ENCODE data around the gene PTCD3. TPM values are rescaled to one million over a fixed set of nuclear protein-coding genes. Genes with fewer than 3 reads are reported as not detected.

The PTCD3 gene
- total RNA-seq, 2 experiments from 2014 or later = 195 to 200 TPM

DNA sequence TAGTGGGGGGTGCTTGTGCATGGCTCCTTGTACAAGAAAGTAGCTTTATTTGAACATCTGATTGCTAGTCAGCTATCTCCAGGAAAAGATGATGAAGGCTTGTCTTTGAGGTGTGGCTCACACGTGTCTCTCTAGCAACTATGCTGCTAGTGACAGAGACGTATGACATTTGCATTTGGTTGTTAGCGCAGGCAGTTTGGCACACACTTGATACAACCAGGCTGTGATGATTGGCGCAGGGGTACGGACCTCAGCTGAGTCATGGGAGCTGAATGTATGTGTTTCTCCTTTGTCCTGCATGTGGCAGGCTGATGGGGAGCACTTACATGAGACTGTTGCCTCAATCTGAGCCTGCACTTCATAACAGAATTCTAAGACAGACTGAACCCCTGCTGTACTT, 29.6 kb downstream of the PTCD3 start:
- intact Hi-C loops (cut with micrococcal nuclease) = no loop called here
- Mint-ChIP-seq H3K4me1 (ENCODE audit: low read depth) (peaks cover 4% of the 10 kb centered on the region), H3K9me3 (no peaks in the 10 kb centered on the region), H3K27ac (peak overlapping the region; percentile 3), H3K4me3 (no peak overlapping the region), H3K27me3 (ENCODE audit: low read depth) (no peaks in the 10 kb centered on the region), H3K36me3 (ENCODE audit: low read depth) (peaks cover 50% of the 10 kb centered on the region)
- CTCF ChIA-PET = interaction anchor here (1.2 kb wide), 1 partner anchor 498 kb away, joined by 4 read pairs; no protein-coding TSS in a partner anchor
- no peak for DNase-seq

DNA sequence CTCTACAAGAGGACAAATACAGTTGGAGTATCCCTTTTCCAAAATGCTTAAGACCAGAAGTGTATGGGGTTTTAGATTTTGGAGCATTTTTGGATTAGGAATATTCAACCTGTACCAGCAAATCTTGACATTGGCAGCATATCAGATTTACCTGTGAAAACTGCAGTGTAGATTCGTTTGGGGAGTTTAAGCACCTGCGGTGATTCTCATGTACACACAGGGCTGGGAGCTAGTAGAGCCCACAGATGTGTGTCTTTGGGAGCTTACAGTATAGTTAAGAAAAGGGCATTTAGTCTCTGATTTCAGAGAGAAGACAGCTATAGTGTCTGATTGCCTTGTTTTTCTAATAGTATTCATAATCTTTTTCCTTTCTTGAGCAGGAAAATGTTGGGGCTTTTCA, 30.1 kb downstream of the PTCD3 start:
- Mint-ChIP-seq H3K27me3 (ENCODE audit: low read depth) (no peaks in the 10 kb centered on the region), H3K27ac (peak overlapping the region; percentile 24), H3K4me3 (no peak overlapping the region), H3K9me3 (no peaks in the 10 kb centered on the region), H3K4me1 (ENCODE audit: low read depth) (peaks cover 4% of the 10 kb centered on the region), H3K36me3 (ENCODE audit: low read depth) (peaks cover 53% of the 10 kb centered on the region)
- intact Hi-C loops (cut with micrococcal nuclease) = no loop called here
- CTCF ChIA-PET = interaction anchor here (0.6 to 1.2 kb wide), 3 partner anchors 16 to 499 kb away, joined by 3 to 5 read pairs (median 4); no protein-coding TSS in a partner anchor
- DNase-seq = no peak

DNA sequence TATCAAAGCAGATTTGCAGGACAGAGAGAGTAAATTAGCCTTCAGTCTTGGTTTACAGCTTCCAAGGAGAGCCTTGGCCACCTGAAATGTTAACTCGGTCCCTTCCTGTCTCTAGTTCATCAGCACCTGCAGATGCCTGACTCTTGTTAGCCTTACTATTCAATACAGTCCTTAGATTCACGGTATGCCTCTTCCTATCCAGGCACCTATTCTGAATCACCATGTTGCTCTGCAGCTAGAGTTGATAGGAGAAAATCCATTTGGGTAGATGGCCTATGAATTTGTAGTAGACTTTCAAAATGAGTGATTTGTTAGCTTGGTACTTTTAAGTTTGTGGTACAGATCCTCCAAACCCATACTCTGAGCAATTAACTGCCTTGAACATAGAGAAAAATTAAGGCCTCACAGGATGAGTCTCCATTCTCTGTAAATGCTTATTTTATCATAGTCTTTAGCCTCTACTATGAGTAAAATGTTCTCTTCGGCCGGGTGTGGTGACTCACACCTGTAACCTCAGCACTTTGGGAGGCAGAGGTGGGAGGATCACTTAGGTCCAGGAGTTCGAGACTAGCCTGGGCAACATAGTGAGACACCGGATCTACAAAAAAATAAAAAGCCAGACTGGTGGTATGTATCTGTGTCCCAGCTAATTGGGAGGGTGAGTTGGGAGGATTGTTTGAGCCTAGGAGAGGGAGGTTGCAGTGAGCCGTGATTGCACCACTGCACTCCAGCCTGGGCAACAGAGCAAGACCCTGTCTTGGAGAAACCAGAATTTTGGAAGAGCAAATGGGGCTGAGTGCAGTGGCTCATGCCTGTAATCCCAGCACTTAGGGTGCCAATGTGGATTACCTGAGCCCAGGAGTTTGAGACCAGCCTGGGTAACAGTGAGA, 32.9 kb downstream of the PTCD3 start:
- Mint-ChIP-seq H3K4me1 (ENCODE audit: low read depth) (peaks cover 4% of the 10 kb centered on the region), H3K27ac (peak overlapping the region; percentile 77)
- intact Hi-C loops (cut with micrococcal nuclease) = no loop called here

DNA sequence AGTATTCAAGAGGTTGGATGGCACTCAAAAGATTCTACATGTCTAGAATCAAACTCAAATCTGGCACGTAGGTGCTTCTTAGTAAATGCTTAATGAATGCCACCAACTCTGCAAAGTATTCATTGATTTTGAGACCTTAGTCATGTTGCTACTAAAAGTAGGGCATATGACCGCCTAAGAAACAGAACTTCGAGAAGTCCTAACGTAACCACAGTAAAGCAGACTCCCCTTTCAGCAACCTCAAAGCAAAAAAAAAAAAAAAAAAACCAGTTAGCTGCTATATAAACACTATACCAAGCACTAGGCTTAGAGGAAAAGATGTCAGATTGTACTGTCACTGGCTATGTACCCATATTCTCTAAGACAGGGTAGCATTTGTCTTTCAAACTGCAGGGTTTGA, 33.9 kb downstream of the PTCD3 start:
- no peak for DNase-seq
- CTCF ChIA-PET = interaction anchor here (1.6 kb wide), 1 partner anchor 11 kb away, joined by 3 read pairs; no protein-coding TSS in a partner anchor
- Mint-ChIP-seq H3K9me3 (no peaks in the 10 kb centered on the region), H3K36me3 (ENCODE audit: low read depth) (peaks cover 56% of the 10 kb centered on the region), H3K27ac (peak overlapping the region; percentile 60), H3K27me3 (ENCODE audit: low read depth) (no peaks in the 10 kb centered on the region), H3K4me1 (ENCODE audit: low read depth) (peaks cover 4% of the 10 kb centered on the region), H3K4me3 (no peak overlapping the region)
- intact Hi-C loops (cut with micrococcal nuclease) = no loop called here

More for the DNA sequence above, 32.9 kb downstream of the PTCD3 start:
- Mint-ChIP-seq H3K4me3 (no peak overlapping the region), H3K36me3 (ENCODE audit: low read depth) (peaks cover 53% of the 10 kb centered on the region), H3K27me3 (ENCODE audit: low read depth) (no peaks in the 10 kb centered on the region), H3K9me3 (no peaks in the 10 kb centered on the region)
- CTCF ChIA-PET = interaction anchor here (1.0 to 1.6 kb wide), 2 partner anchors 10 to 33 kb away, joined by 3 read pairs; partner anchors contain the start of genes POLR1A and PTCD3
- no peak for DNase-seq

DNA sequence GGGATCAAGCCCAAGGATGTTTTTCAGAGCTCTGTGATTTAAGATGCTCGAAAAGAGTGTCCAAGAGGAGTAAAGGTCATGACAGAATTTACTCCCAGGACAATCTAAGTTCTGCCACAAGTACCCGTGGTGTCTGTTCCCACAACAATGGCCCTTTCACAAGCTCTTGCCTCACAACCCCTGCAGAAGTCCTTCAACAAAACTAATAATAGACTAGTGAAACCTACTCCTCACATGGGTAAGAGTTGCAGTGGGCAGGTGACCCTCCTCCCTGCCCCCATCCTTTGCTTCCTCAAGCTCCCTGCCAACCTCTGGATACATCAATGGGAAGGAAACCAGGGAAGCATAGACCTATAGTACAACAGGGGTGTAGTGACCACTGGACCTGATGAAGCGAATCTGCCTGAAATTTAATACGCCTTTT, 34.9 kb downstream of the PTCD3 start:
- intact Hi-C loops (cut with micrococcal nuclease) = no loop called here
- Mint-ChIP-seq H3K4me3 (no peak overlapping the region), H3K4me1 (ENCODE audit: low read depth) (peaks cover 4% of the 10 kb centered on the region), H3K36me3 (ENCODE audit: low read depth) (peaks cover 50% of the 10 kb centered on the region), H3K27ac (peak overlapping the region; percentile 41), H3K27me3 (ENCODE audit: low read depth) (no peaks in the 10 kb centered on the region), H3K9me3 (no peaks in the 10 kb centered on the region)
- DNase-seq = no peak
- CTCF ChIA-PET = no interaction called here

DNA sequence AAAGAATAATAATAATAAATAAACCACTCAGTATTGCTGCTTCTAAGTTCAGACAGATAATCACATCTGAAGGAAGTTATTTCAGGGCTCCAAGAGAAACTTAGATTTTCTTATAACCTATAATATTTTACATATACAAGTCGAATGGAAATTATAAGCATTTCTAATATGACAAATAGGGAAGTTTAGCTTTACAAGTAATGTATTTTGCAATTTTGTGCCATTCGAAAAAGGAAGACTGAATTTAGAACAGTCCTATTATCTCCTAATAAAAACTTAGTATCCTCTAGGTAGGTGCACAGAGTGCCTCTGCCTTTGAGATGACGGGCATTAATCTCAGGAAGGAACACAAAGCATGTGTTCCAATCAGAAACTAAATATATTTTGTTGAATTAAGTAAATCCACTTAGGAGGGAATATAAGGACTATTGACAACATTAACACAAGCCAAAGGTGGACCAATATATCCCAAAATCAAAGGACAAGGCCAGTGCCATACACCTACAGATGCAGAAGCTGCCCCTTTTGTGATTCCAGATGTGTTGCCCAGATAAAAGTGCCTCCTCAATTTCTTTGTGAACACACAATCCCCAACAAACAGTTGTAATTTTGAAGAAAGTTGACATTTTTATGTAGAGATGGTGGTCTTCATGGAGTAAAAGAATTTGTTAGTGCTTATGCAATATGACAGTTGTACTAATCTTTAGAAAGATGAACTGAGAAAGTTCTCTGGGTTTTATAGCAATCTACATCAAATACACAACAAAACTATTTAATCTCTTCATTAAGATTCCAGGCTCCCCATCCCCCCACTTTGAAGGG, 36.6 kb downstream of the PTCD3 start:
- no peaks in the 10 kb centered on the region for H3K27me3 Mint-ChIP-seq (ENCODE audit: low read depth)
- no peaks in the 10 kb centered on the region for H3K9me3 Mint-ChIP-seq
- DNase-seq = no peak
- intact Hi-C loops (cut with micrococcal nuclease) = no loop called here
- H3K4me1 Mint-ChIP-seq (ENCODE audit: low read depth) = peaks cover 4% of the 10 kb centered on the region
- CTCF ChIA-PET = interaction anchor here (1.2 kb wide), 1 partner anchor 25 kb away, joined by 3 read pairs; no protein-coding TSS in a partner anchor
- H3K27ac Mint-ChIP-seq = no peak overlapping the region
- no peak overlapping the region for H3K4me3 Mint-ChIP-seq
- peaks cover 44% of the 10 kb centered on the region for H3K36me3 Mint-ChIP-seq (ENCODE audit: low read depth)

DNA sequence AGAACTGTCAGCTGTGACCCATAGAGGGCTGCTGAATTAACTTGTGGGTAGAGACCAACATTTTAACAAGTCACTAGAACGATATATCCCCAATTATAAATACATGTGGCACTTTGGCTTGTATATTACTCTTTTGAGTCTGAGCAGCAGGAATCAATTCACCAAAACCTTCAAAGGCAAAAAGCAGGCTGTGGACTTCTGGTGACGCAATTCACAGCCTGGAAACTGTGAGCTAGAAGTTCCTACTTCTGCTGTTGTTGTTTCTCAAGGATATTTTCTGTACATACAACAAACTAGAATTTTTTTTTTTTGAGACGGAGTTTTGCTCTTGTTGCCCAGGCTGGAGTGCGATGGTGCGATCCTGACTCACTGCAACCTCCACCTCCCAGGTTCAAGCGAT, 37.3 kb downstream of the PTCD3 start:
- DNase-seq = no peak
- Mint-ChIP-seq H3K4me1 (ENCODE audit: low read depth) (peaks cover 9% of the 10 kb centered on the region), H3K27me3 (ENCODE audit: low read depth) (no peaks in the 10 kb centered on the region), H3K4me3 (no peak overlapping the region), H3K9me3 (no peaks in the 10 kb centered on the region), H3K36me3 (ENCODE audit: low read depth) (peaks cover 43% of the 10 kb centered on the region), H3K27ac (no peak overlapping the region)
- CTCF ChIA-PET = interaction anchor here (1.2 kb wide), 1 partner anchor 26 kb away, joined by 3 read pairs; no protein-coding TSS in a partner anchor
- intact Hi-C loops (cut with micrococcal nuclease) = no loop called here

DNA sequence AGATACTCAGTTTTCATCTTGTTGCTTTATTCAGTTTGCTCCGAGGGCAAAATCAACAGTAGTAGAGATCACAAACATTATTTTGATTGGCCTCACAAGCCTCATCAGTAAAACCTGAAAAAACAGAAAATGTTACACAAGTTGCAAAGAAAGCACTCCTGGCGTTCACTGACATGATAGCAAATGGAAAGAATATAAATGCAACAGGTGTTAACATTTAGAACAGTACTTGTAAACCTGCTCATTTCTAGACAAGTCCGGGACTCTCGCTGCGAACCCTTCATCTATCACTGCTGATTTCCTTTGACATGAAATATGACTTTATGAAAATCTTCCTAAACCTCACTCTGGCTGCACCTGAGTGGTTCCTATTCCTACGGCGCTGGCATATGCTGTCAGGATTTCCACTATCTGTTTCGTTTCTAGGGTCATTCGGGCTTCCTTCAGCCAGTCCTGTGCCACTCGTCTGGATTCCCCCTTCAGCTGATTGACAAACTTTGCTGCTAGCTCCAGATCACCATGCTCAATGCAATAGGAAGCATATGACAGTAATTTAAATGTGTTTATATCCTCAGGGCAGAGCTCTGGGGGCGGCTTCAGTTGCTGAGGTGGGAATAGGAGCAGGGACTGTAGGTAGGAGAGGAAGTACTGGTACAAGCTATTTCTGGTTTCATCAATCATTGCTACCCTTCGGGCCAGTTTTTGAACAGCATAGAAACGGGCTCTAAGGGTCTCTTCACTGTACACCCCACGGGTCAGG, 38.1 kb downstream of the PTCD3 start:
- no peaks in the 10 kb centered on the region for H3K9me3 Mint-ChIP-seq
- H3K36me3 Mint-ChIP-seq (ENCODE audit: low read depth) = peaks cover 40% of the 10 kb centered on the region
- peak overlapping the region; percentile 12 for H3K27ac Mint-ChIP-seq
- no peaks in the 10 kb centered on the region for H3K27me3 Mint-ChIP-seq (ENCODE audit: low read depth)
- H3K4me1 Mint-ChIP-seq (ENCODE audit: low read depth) = peaks cover 8% of the 10 kb centered on the region
- H3K4me3 Mint-ChIP-seq = no peak overlapping the region
- intact Hi-C loops (cut with micrococcal nuclease) = no loop called here
- CTCF ChIA-PET = interaction anchor here (1.2 kb wide), 1 partner anchor 26 kb away, joined by 3 read pairs; no protein-coding TSS in a partner anchor
- DNase-seq = no peak

DNA sequence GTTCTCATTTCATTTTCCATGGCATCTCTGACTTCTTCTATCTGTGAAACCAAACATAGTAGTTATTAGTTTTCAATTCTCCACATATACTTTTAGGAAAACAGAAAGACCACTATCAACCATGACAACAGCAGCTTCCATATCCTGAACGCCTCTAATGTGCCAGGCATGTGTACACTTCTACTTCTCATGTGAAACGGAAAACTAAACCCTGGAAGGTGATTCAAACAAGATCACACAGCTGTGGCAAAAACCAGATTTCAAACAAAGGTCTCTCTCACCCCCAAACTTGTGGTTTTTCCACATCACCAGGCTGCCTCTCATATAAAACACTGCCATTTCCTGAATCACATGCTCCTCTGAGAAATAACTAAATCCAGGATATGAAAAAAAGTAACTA, 41.8 kb downstream of the PTCD3 start:
- Mint-ChIP-seq H3K36me3 (ENCODE audit: low read depth) (peaks cover 46% of the 10 kb centered on the region), H3K27ac (peak overlapping the region; percentile 13), H3K4me1 (ENCODE audit: low read depth) (peaks cover 5% of the 10 kb centered on the region), H3K27me3 (ENCODE audit: low read depth) (no peaks in the 10 kb centered on the region), H3K4me3 (no peak overlapping the region), H3K9me3 (no peaks in the 10 kb centered on the region)
- DNase-seq = no peak
- intact Hi-C loops (cut with micrococcal nuclease) = no loop called here
- CTCF ChIA-PET = interaction anchor here (1.4 kb wide), 1 partner anchor 11 kb away, joined by 5 read pairs; no protein-coding TSS in a partner anchor

DNA sequence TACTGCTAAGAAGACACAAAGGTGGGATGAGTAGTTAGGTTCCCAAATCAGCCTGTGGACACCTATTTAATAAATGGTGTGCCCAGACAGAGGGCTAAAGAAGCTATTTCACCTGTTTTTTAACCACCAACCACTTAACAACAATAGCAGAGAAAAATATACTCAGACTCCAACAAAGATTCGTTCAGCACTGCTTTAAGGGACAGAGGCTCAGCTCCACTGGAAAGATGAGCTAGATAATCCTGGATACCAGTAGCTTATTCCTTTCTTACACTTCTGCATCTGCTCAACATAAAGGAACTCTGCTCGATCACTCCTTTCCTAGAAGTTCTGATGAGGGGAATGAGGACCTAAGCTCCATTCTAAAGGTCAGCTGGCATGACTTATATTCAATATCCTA, 44.5 kb downstream of the PTCD3 start:
- no peak overlapping the region for H3K27ac Mint-ChIP-seq
- no peaks in the 10 kb centered on the region for H3K9me3 Mint-ChIP-seq
- peaks cover 39% of the 10 kb centered on the region for H3K36me3 Mint-ChIP-seq (ENCODE audit: low read depth)
- CTCF ChIA-PET = interaction anchor here (1.3 kb wide), 1 partner anchor 25 kb away, joined by 3 read pairs; no protein-coding TSS in a partner anchor
- no peaks in the 10 kb centered on the region for H3K27me3 Mint-ChIP-seq (ENCODE audit: low read depth)
- no peak for DNase-seq
- peaks cover 8% of the 10 kb centered on the region for H3K4me1 Mint-ChIP-seq (ENCODE audit: low read depth)
- no peak overlapping the region for H3K4me3 Mint-ChIP-seq
- intact Hi-C loops (cut with micrococcal nuclease) = no loop called here

DNA sequence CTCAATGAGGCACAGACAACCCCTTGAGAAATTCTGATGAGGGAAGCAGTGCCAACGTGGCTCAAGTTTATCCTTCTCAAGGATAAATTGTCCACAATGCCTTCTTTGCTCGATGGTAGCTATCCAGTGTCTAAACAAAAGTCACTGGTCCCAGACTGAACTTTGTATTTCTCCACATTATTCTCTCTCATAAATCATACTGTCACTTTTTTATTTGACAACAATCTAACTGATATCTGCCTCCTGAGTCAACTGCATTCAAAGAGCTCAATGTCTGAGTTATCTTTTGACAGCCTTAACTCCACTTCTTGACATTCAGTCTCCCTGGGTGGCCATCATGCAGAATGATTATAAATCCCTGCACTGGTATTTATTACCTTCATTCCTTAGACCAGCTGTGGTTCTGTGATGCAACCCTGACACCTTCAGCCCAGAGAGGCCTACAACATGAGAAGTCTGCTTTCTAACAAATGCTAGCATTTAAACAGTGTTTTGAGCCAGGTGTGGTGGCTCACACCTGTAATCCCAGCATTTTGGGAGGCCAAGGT, 51.0 kb downstream of the PTCD3 start:
- H3K27ac Mint-ChIP-seq = no peak overlapping the region
- intact Hi-C loops (cut with micrococcal nuclease) = no loop called here
- no peak for DNase-seq
- H3K27me3 Mint-ChIP-seq (ENCODE audit: low read depth) = no peaks in the 10 kb centered on the region
- no peaks in the 10 kb centered on the region for H3K9me3 Mint-ChIP-seq
- H3K4me1 Mint-ChIP-seq (ENCODE audit: low read depth) = peaks cover 2% of the 10 kb centered on the region
- H3K4me3 Mint-ChIP-seq = no peak overlapping the region
- H3K36me3 Mint-ChIP-seq (ENCODE audit: low read depth) = peaks cover 29% of the 10 kb centered on the region
- CTCF ChIA-PET = interaction anchor here (0.7 kb wide), 1 partner anchor 78 kb away, joined by 4 read pairs; no protein-coding TSS in a partner anchor
